ENCODE data around the gene ADAMTS15.

DNA sequence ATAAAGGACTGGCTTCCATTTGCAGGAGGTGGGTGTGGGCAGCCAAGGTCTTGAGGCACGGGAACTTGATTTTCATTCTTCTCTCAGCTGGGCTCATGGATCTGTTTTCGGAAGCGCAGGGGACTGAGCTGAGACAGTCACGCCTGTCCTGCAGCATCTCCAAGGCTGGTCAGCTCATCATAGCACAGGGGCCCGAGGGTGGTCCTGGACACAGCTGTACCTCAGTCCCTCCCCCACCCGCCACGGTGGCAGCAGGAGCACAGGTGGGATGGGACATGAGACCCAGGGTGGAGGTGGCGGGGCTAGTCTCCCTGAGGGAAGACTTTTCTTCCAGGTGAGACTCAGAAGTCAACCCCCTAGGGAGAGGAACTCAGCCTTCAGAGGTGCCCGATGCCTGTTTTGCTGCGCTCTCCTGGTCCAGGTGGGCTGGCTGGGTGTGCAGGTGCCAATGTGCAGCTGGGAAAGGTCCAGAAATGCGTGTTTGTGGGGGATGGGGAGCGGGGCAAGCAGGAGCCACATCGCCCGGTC, 23.8 kb upstream of the ADAMTS15 start:
- TF ChIP-seq POLR2AphosphoS5 (IDR thresholded peaks at IDR 0.05) (no peak), POLR2A (IDR thresholded peaks at IDR 0.05) (no peak)
- TF ChIP-seq, protein P1, sequence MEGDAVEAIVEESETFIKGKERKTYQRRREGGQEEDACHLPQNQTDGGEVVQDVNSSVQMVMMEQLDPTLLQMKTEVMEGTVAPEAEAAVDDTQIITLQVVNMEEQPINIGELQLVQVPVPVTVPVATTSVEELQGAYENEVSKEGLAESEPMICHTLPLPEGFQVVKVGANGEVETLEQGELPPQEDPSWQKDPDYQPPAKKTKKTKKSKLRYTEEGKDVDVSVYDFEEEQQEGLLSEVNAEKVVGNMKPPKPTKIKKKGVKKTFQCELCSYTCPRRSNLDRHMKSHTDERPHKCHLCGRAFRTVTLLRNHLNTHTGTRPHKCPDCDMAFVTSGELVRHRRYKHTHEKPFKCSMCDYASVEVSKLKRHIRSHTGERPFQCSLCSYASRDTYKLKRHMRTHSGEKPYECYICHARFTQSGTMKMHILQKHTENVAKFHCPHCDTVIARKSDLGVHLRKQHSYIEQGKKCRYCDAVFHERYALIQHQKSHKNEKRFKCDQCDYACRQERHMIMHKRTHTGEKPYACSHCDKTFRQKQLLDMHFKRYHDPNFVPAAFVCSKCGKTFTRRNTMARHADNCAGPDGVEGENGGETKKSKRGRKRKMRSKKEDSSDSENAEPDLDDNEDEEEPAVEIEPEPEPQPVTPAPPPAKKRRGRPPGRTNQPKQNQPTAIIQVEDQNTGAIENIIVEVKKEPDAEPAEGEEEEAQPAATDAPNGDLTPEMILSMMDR (IDR thresholded peaks at IDR 0.05): no peak
